SU-DHL-6 (cell line): Measurements from ENCODE around the gene PDE3A.

Experiments used
- CTCF ChIP-seq: fragments of 200-600 bp; sonication (generic); IDR thresholded peaks from one replicate; pipeline ENCODE4 v1.5.1; 2017; ENCODE audit warnings: antibody characterized with exemption, mild to moderate bottlenecking, low read length, moderate library complexity; ENCODE audit not compliant: insufficient read depth, poor library complexity, severe bottlenecking
- EZH2phosphoT487 ChIP-seq: fragments of 200-600 bp; sonication (generic), shearing (Covaris generic); conservative IDR thresholded peaks from 2 replicates; pipeline ENCODE4 v1.6.1; 2018; ENCODE audit warnings: mild to moderate bottlenecking, antibody characterized with exemption, low read length, moderate library complexity, mixed read lengths

- no peak for TF ChIP-seq CTCF
- no peak for TF ChIP-seq EZH2phosphoT487
These were observed 133.6 kb downstream of the PDE3A start for GRCh38 chr12:20501958-20502357.
